Erythroblast (primary cell): ENCODE measurements around the gene HLA-DOA.

Source experiments
- GATA1 ChIP-seq: IDR thresholded peaks from 2 replicates; pipeline ENCODE4 v1.6.1; 2011; ENCODE audit warnings: low read depth, mild to moderate bottlenecking, control low read depth, low read length, moderate library complexity
- POLR2A ChIP-seq: IDR thresholded peaks from 2 replicates; pipeline ENCODE4 v1.6.1; 2011; ENCODE audit warnings: mild to moderate bottlenecking, low read length

DNA sequence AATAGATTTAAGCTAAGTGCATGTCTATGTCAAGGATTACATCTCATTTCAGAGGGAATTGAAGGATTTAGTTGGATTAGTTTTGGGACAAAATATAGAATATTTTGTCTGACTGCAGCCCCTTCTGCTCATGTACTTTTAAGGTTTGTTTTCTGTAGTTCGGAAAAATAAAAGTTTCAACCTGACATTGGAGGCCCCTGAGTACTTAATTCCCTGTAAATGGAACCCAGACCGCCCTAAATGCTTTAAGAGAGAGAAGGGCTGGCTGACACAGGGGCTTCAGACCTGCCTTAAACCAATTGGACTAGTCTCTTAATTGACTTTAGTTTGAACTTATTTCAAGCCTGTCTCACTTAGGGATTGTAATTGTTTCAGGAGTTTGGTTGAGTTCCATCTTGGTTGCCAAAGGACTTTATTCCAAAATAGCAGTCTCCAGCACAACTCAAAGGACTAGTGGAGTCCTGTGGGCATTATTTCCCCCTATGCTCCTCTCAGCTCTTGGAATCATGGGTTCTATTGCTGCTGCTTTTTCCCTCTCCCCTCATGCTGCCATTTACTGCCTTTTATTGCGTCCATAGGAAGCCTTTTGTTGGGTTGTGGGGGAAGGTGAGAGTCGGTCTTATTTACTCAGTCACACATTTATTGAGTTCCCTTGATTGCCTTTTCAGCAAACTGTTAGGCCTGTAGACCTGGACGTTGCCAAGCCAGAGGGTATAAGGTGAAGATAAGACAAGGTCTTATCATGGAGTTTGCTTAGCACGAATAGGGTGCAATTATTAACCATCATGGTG is 26.5 kb downstream of the HLA-DOA start:
- TF ChIP-seq POLR2A: no peak
- TF ChIP-seq GATA1: no peak
